GM13977 (cell line): ENCODE measurements around the gene SYT6.

Experiments used
- DNase-seq: peaks from one replicate; pipeline ENCODE4 v3.0.0; 2012; ENCODE audit warnings: low spot score
- CTCF ChIP-seq: IDR thresholded peaks from 2 replicates; pipeline ENCODE4 v1.5.1; 2012; ENCODE audit warnings: mild to moderate bottlenecking, control low read depth; ENCODE audit not compliant: insufficient read depth; ENCODE audit errors: extremely low read depth, missing control alignments
- in situ Hi-C: fragments of 300-500 bp; cut with MboI; formaldehyde crosslinking; loops from one replicate; pipeline ENCODE4 v1.12.0; 2022; ENCODE audit warnings: low sequenced_read_pairs, low pct_unique_long_range_greater_than_20kb, mixed read lengths, inconsistent platforms; ENCODE audit not compliant: unreplicated experiment

Gene SYT6

GRCh38 chr1:114100148-114100547 lies 53.5 kb downstream of the SYT6 start:
- no peak for DNase-seq
- TF ChIP-seq CTCF = no peak
- in situ Hi-C loops = no loop called here

GRCh38 chr1:114099268-114099667 lies 54.4 kb downstream of the SYT6 start:
- in situ Hi-C loops = no loop called here
- TF ChIP-seq CTCF = no peak
- no peak for DNase-seq

GRCh38 chr1:114097109-114097508 lies 56.6 kb downstream of the SYT6 start:
- no peak for TF ChIP-seq CTCF
- DNase-seq = no peak
- in situ Hi-C loops = no loop called here

- TF ChIP-seq CTCF = no peak
- in situ Hi-C loops = no loop called here
- DNase-seq = no peak
These were observed 59.0 kb downstream of the SYT6 start for GRCh38 chr1:114094675-114095074.

GRCh38 chr1:114094363-114094634 lies 59.4 kb downstream of the SYT6 start:
- in situ Hi-C loops = no loop called here
- DNase-seq = no peak
- TF ChIP-seq CTCF = no peak

GRCh38 chr1:114093624-114094362 lies 59.9 kb downstream of the SYT6 start:
- in situ Hi-C loops = no loop called here
- no peak for DNase-seq
- no peak for TF ChIP-seq CTCF
